ENCODE results near the gene MORN1.

The MORN1 gene

GRCh38 chr1:2353551-2354438 is 37.6 kb downstream of the MORN1 start:
- Histone ChIP-seq H4K20me1 (ENCODE audit: low read depth, low read length) (no peaks in the 10 kb centered on the region), H3K27me3 (ENCODE audit: low read length) (no peaks in the 10 kb centered on the region), H3K79me2 (ENCODE audit: insufficient read depth, low read length) (no peaks in the 10 kb centered on the region), H3K36me3 (ENCODE audit: low read length) (no peaks in the 10 kb centered on the region), H3K27ac (ENCODE audit: low read depth, low read length) (no peak overlapping the region), H3K4me2 (ENCODE audit: low read depth, low read length, poor library complexity, severe bottlenecking) (no peak overlapping the region), H3K9ac (ENCODE audit: low read length) (no peak overlapping the region), H3K9me3 (ENCODE audit: insufficient read depth, low read length) (no peaks in the 10 kb centered on the region), H3K4me3 (ENCODE audit: insufficient read depth, low read length, poor library complexity, severe bottlenecking) (no peak overlapping the region), H2AFZ (ENCODE audit: low read depth, low read length, severe bottlenecking) (no peak overlapping the region), H3K9me2 (replicated peaks; ENCODE audit: insufficient read depth, low read length) (no peaks in the 10 kb centered on the region), H3F3A (ENCODE audit: insufficient read depth) (no peaks in the 10 kb centered on the region)
- no peak for TF ChIP-seq EZH2phosphoT487 (conservative IDR thresholded peaks at IDR 0.05; ENCODE audit: low read length)
- TF ChIP-seq, protein P1, sequence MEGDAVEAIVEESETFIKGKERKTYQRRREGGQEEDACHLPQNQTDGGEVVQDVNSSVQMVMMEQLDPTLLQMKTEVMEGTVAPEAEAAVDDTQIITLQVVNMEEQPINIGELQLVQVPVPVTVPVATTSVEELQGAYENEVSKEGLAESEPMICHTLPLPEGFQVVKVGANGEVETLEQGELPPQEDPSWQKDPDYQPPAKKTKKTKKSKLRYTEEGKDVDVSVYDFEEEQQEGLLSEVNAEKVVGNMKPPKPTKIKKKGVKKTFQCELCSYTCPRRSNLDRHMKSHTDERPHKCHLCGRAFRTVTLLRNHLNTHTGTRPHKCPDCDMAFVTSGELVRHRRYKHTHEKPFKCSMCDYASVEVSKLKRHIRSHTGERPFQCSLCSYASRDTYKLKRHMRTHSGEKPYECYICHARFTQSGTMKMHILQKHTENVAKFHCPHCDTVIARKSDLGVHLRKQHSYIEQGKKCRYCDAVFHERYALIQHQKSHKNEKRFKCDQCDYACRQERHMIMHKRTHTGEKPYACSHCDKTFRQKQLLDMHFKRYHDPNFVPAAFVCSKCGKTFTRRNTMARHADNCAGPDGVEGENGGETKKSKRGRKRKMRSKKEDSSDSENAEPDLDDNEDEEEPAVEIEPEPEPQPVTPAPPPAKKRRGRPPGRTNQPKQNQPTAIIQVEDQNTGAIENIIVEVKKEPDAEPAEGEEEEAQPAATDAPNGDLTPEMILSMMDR (IDR thresholded peaks at IDR 0.05; ENCODE audit: insufficient read depth, low read length, poor library complexity, severe bottlenecking) = no peak

- TF ChIP-seq, protein P1 (IDR thresholded peaks at IDR 0.05; ENCODE audit: insufficient read depth, low read length, poor library complexity, severe bottlenecking) = no peak
- TF ChIP-seq EZH2phosphoT487 (conservative IDR thresholded peaks at IDR 0.05; ENCODE audit: low read length) = no peak
These were observed 38.3 kb downstream of the MORN1 start for GRCh38 chr1:2352897-2353550.

GRCh38 chr1:2352341-2352896 is 38.9 kb downstream of the MORN1 start:
- H4K20me1 ChIP-seq (ENCODE audit: low read depth, low read length) = no peaks in the 10 kb centered on the region
- TF ChIP-seq, protein P1 (IDR thresholded peaks at IDR 0.05; ENCODE audit: insufficient read depth, low read length, poor library complexity, severe bottlenecking) = no peak
- no peak for TF ChIP-seq EZH2phosphoT487 (conservative IDR thresholded peaks at IDR 0.05; ENCODE audit: low read length)
- H3K4me2 ChIP-seq (ENCODE audit: low read depth, low read length, poor library complexity, severe bottlenecking) = no peak overlapping the region
- no peaks in the 10 kb centered on the region for H3K36me3 ChIP-seq (ENCODE audit: low read length)
- no peaks in the 10 kb centered on the region for H3K9me2 ChIP-seq (replicated peaks; ENCODE audit: insufficient read depth, low read length)
- no peaks in the 10 kb centered on the region for H3K27me3 ChIP-seq (ENCODE audit: low read length)
- H3F3A ChIP-seq (ENCODE audit: insufficient read depth) = no peaks in the 10 kb centered on the region
- no peaks in the 10 kb centered on the region for H3K9me3 ChIP-seq (ENCODE audit: insufficient read depth, low read length)
- H3K27ac ChIP-seq (ENCODE audit: low read depth, low read length) = no peak overlapping the region
- H2AFZ ChIP-seq (ENCODE audit: low read depth, low read length, severe bottlenecking) = no peak overlapping the region
- H3K79me2 ChIP-seq (ENCODE audit: insufficient read depth, low read length) = no peaks in the 10 kb centered on the region
- no peak overlapping the region for H3K4me3 ChIP-seq (ENCODE audit: insufficient read depth, low read length, poor library complexity, severe bottlenecking)
- H3K9ac ChIP-seq (ENCODE audit: low read length) = no peak overlapping the region

More at GRCh38 chr1:2352897-2353550, 38.3 kb downstream of the MORN1 start:
- Histone ChIP-seq H3K9ac (ENCODE audit: low read length) (no peak overlapping the region), H2AFZ (ENCODE audit: low read depth, low read length, severe bottlenecking) (no peak overlapping the region), H3K9me3 (ENCODE audit: insufficient read depth, low read length) (no peaks in the 10 kb centered on the region), H3K9me2 (replicated peaks; ENCODE audit: insufficient read depth, low read length) (no peaks in the 10 kb centered on the region), H3K4me3 (ENCODE audit: insufficient read depth, low read length, poor library complexity, severe bottlenecking) (no peak overlapping the region), H3K27ac (ENCODE audit: low read depth, low read length) (no peak overlapping the region), H4K20me1 (ENCODE audit: low read depth, low read length) (no peaks in the 10 kb centered on the region), H3K36me3 (ENCODE audit: low read length) (no peaks in the 10 kb centered on the region), H3F3A (ENCODE audit: insufficient read depth) (no peaks in the 10 kb centered on the region), H3K27me3 (ENCODE audit: low read length) (no peaks in the 10 kb centered on the region), H3K4me2 (ENCODE audit: low read depth, low read length, poor library complexity, severe bottlenecking) (no peak overlapping the region), H3K79me2 (ENCODE audit: insufficient read depth, low read length) (no peaks in the 10 kb centered on the region)
